Endothelial cell of umbilical vein (primary cell): ENCODE measurements around the gene M6PR. TPM values are rescaled to one million over a fixed set of nuclear protein-coding genes. Genes with fewer than 3 reads are reported as not detected.

Experiments
- BruUV-seq: library from RNA; stranded (reverse); fragments of 400-500 nt; replicated peaks from 2 replicates; lab custom pipeline; 2021; lab: Mats Ljungman, UMichigan
- CTCF ChIA-PET: fragments of 300-600, 350-600 bp; sonication (Branson Sonifier 250); formaldehyde crosslinking; loops from one replicate; lab custom pipeline; 2021; ENCODE audit warnings: antibody characterized with exemption, inconsistent platforms; lab: Charles Lee
- POLR2A ChIA-PET: fragments of 300-600, 350-600 bp; sonication (Branson Sonifier 250); formaldehyde crosslinking; loops from one replicate; lab custom pipeline; 2021; ENCODE audit warnings: antibody characterized with exemption, inconsistent platforms; lab: Charles Lee
- DNase-seq: peaks from one replicate; pipeline ENCODE4 v3.0.0-alpha.2; 2011; ENCODE audit warnings: low read depth, low spot score
- FAIRE-seq: peaks from 2 replicates; lab custom pipeline; 2011; peaks lifted over from hg19 to GRCh38; lab: Jason Lieb, UNC
- H2AFZ ChIP-seq: 2 replicates; pipeline ENCODE4 v1.6.0; 2012; ENCODE audit warnings: low read depth, low read length, control low read depth, inconsistent platforms
- H3K27ac ChIP-seq: 2 replicates; pipeline ENCODE4 v1.5.1; 2011; ENCODE audit warnings: low read depth, mild to moderate bottlenecking, control low read depth, low read length, moderate library complexity; ENCODE audit not compliant: insufficient read depth
- H3K27me3 ChIP-seq, 2 experiments: 2 replicates each; pipeline versions ENCODE4 v1.6.0 to v1.6.1; 2011; ENCODE audit warnings: low read length in 2 of 2, mixed read lengths in 1 of 2; ENCODE audit not compliant: control insufficient read depth in 2 of 2, insufficient read depth in 2 of 2
- H3K36me3 ChIP-seq, 2 experiments: 2 replicates in 1 of 2; 3 replicates in 1 of 2; pipeline ENCODE4 v1.5.1; 2011; ENCODE audit warnings: low read length in 2 of 2, mild to moderate bottlenecking in 1 of 2, moderate library complexity in 1 of 2; ENCODE audit not compliant: control insufficient read depth in 2 of 2, insufficient read depth in 2 of 2; ENCODE audit errors: extremely low read depth in 1 of 2
- H3K4me1 ChIP-seq: 3 replicates; pipeline ENCODE4 v1.5.1; 2011; ENCODE audit warnings: mild to moderate bottlenecking, low read length; ENCODE audit not compliant: control insufficient read depth, insufficient read depth; ENCODE audit errors: extremely low read depth
- H3K4me2 ChIP-seq: 2 replicates; pipeline ENCODE4 v1.6.1; 2011; ENCODE audit warnings: low read length, control low read depth, mixed read lengths; ENCODE audit not compliant: insufficient read depth
- H3K4me3 ChIP-seq, 3 experiments: fragments of 200-600 bp in 1 of 3; sonication (generic), shearing (Covaris generic) in 1 of 3; replicated peaks in 1 of 3; 2 replicates each; pipeline ENCODE4 v1.5.1; 2011 to 2016; ENCODE audit warnings: control low read depth in 3 of 3, low read length in 3 of 3, mild to moderate bottlenecking in 2 of 3, inconsistent platforms in 1 of 3, low read depth in 1 of 3, moderate library complexity in 1 of 3; ENCODE audit not compliant: insufficient read depth in 1 of 3
- H3K79me2 ChIP-seq: 2 replicates; pipeline ENCODE4 v1.6.0; 2012; ENCODE audit warnings: low read length, inconsistent platforms; ENCODE audit not compliant: control insufficient read depth, insufficient read depth
- H3K9ac ChIP-seq: replicated peaks from 2 replicates; pipeline ENCODE3; 2011; ENCODE audit warnings: low read length, control low read depth; ENCODE audit not compliant: insufficient read depth; ENCODE audit errors: extremely low read depth
- H3K9me1 ChIP-seq: replicated peaks from 3 replicates; pipeline ENCODE4 v1.6.0; 2011; ENCODE audit warnings: mild to moderate bottlenecking, low read length; ENCODE audit not compliant: control insufficient read depth, insufficient read depth; ENCODE audit errors: extremely low read depth
- H3K9me3 ChIP-seq: replicated peaks from 2 replicates; pipeline ENCODE4 v1.5.1; 2012; ENCODE audit warnings: low read length, inconsistent platforms; ENCODE audit not compliant: control insufficient read depth, insufficient read depth
- H4K20me1 ChIP-seq: replicated peaks from 2 replicates; pipeline ENCODE3; 2011; ENCODE audit warnings: mild to moderate bottlenecking, low read length; ENCODE audit not compliant: control insufficient read depth, insufficient read depth; ENCODE audit errors: extremely low read depth
- EZH2 ChIP-seq: IDR thresholded peaks from 2 replicates; pipeline ENCODE4 v1.6.1; 2012; ENCODE audit warnings: borderline replicate concordance, low read depth, mild to moderate bottlenecking, moderate library complexity, low read length, inconsistent platforms; ENCODE audit not compliant: severe bottlenecking
- FOS ChIP-seq: IDR thresholded peaks from 2 replicates; pipeline ENCODE4 v1.6.1; 2011; ENCODE audit warnings: mild to moderate bottlenecking, low read length, moderate library complexity, borderline replicate concordance; ENCODE audit not compliant: insufficient read depth
- GATA2 ChIP-seq: IDR thresholded peaks from 2 replicates; pipeline ENCODE4 v1.7.0; 2011; ENCODE audit warnings: low read depth, mild to moderate bottlenecking, moderate library complexity, mixed read lengths, low read length; ENCODE audit not compliant: insufficient read length, insufficient read depth
- JUN ChIP-seq: IDR thresholded peaks from 2 replicates; pipeline ENCODE4 v1.6.1; 2011; ENCODE audit warnings: borderline replicate concordance, low read depth; ENCODE audit not compliant: insufficient read length, insufficient read depth
- MYC ChIP-seq: IDR thresholded peaks from one replicate; pipeline ENCODE4 v1.6.1; 2011; ENCODE audit warnings: mild to moderate bottlenecking, low read depth, low read length
- POLR2A ChIP-seq: IDR thresholded peaks from 2 replicates; pipeline ENCODE4 v1.6.1; 2012; ENCODE audit warnings: low read depth, mild to moderate bottlenecking, control low read depth, low read length
- POLR2AphosphoS5 ChIP-seq: IDR thresholded peaks from 2 replicates; pipeline ENCODE4 v1.6.1; 2012; ENCODE audit warnings: low read depth, mild to moderate bottlenecking, control low read depth, low read length, moderate library complexity; ENCODE audit not compliant: insufficient read depth
- dilution Hi-C: fragments of 300-500 bp; cut with MboI; formaldehyde crosslinking; loops from one replicate; pipeline ENCODE4 v1.15.0; 2019; ENCODE audit warnings: low sequenced_read_pairs; ENCODE audit not compliant: extremely low pct_ligation_motif_present
- intact Hi-C: fragments of 100-400 bp; cut with micrococcal nuclease; formaldehyde crosslinking; loops from one replicate; pipeline ENCODE4 v1.10.0; 2022
- polyA plus RNA-seq, 4 experiments: library from polyadenylated mRNA; depleted of rRNA in 3 of 4; stranded (reverse) in 3 of 4; unstranded in 1 of 4; fragments of >200 nt; gene quantifications; 2 replicates each; pipeline versions ENCODE4 v1.2.1 to v1.2.3, GENCODE V29; 2011 to 2012; ENCODE audit warnings: missing spikeins in 1 of 4
- total RNA-seq: library from RNA; stranded (reverse); gene quantifications from 2 replicates; pipeline ENCODE4 v1.2.3, GENCODE V29; 2021
- TF ChIP-seq, protein P1 (sequence below): IDR thresholded peaks from 2 replicates; pipeline ENCODE4 v1.6.1; 2011; ENCODE audit not compliant: insufficient read depth, insufficient read length
- TF ChIP-seq, protein P2 (sequence below), 2 donors: IDR thresholded peaks; 1 replicate in 1 of 2; 2 replicates in 1 of 2; pipeline ENCODE4 v1.5.1; 2011; ENCODE audit warnings: low read length in 2 of 2, mild to moderate bottlenecking in 2 of 2, moderate library complexity in 2 of 2, control low read depth in 1 of 2, inconsistent platforms in 1 of 2, low read depth in 1 of 2; ENCODE audit not compliant: insufficient read depth in 1 of 2; ENCODE audit errors: extremely low read depth in 1 of 2

Gene M6PR
- total and polyA plus RNA-seq, 2 donors (not counting 3 experiments of a cell fraction or from before 2014, with no cell fraction given): 124 to 142 TPM

DNA sequence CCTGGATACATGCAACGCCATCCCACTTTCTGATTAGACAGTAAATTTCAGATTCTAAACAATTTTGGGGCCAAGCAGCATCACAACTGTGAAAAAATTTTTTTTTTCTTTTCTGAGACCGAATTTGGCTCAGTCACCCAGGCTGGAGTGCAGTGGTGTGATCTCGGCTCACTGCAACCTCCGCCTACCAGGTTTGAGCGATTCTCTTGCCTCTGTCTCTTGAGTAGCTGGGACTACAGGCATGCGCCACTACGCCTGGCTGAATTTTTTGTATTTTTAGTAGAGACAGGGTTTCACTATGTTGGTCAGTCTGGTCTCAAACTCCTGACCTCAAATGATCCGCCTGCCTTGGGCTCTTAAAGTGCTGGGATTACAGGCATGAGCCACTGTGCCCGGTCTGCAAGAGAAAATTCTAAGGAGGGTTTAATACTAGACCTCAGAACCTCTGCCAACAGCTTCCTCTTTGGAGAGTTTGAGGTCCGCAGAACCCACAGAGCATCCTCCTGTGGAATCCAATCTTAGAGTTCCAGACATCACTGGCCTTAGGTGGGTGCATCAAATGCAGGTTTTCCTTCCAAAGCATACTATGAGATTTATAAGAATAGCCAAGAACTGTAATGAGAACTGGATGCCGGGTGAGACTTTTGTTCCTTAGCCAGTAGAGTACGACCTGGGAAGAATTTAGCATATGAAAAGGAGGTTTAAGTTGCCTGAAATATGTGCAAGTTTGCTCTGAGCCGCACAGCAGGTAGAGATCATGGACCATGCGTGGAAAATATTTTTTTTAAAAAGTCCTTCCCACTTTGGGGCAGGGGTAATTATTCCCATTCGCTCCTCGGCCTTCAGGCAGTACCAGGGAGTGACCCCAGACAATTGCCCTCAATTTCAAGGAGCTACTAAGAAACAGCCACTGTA lies 42.9 kb downstream of the M6PR start:
- DNase-seq (no peak), FAIRE-seq (no peak)
- TF ChIP-seq JUN: no peak
- no peak for TF ChIP-seq FOS
- TF ChIP-seq POLR2AphosphoS5: no peak
- no peak for TF ChIP-seq POLR2A
- TF ChIP-seq, protein P1, sequence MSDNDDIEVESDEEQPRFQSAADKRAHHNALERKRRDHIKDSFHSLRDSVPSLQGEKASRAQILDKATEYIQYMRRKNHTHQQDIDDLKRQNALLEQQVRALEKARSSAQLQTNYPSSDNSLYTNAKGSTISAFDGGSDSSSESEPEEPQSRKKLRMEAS: no peak
- no peak for TF ChIP-seq EZH2
- no peak for TF ChIP-seq MYC
- TF ChIP-seq GATA2: no peak
- TF ChIP-seq, protein P2, sequence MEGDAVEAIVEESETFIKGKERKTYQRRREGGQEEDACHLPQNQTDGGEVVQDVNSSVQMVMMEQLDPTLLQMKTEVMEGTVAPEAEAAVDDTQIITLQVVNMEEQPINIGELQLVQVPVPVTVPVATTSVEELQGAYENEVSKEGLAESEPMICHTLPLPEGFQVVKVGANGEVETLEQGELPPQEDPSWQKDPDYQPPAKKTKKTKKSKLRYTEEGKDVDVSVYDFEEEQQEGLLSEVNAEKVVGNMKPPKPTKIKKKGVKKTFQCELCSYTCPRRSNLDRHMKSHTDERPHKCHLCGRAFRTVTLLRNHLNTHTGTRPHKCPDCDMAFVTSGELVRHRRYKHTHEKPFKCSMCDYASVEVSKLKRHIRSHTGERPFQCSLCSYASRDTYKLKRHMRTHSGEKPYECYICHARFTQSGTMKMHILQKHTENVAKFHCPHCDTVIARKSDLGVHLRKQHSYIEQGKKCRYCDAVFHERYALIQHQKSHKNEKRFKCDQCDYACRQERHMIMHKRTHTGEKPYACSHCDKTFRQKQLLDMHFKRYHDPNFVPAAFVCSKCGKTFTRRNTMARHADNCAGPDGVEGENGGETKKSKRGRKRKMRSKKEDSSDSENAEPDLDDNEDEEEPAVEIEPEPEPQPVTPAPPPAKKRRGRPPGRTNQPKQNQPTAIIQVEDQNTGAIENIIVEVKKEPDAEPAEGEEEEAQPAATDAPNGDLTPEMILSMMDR (IDR thresholded peaks at IDR 0.05; ENCODE audit: extremely low read depth in 1 of 2, insufficient read depth in 1 of 2, low read depth in 1 of 2, low read length in 2 of 2): no peak
- Histone ChIP-seq H3K9me3 (no peaks in the 10 kb centered on the region), H3K9ac (no peak overlapping the region), H3K4me3 (no peak overlapping the region), H3K36me3 (no peaks in the 10 kb centered on the region), H3K79me2 (no peaks in the 10 kb centered on the region), H4K20me1 (no peaks in the 10 kb centered on the region), H3K4me1 (no peaks in the 10 kb centered on the region), H3K27ac (no peak overlapping the region), H3K4me2 (no peak overlapping the region), H3K9me1 (no peaks in the 10 kb centered on the region), H3K27me3 (no peaks in the 10 kb centered on the region), H2AFZ (no peak overlapping the region)
- BruUV-seq: no TSS peak
- CTCF ChIA-PET: interaction anchor here (0.6 to 2.4 kb wide), 6 partner anchors 11 to 249 kb away, joined by 3 to 10 read pairs (median 4); no protein-coding TSS in a partner anchor
- dilution Hi-C loops (no loop called here), intact Hi-C loops (no loop called here)
- POLR2A ChIA-PET: no interaction called here
